Measurements from ENCODE around the gene CBFB.

DNA sequence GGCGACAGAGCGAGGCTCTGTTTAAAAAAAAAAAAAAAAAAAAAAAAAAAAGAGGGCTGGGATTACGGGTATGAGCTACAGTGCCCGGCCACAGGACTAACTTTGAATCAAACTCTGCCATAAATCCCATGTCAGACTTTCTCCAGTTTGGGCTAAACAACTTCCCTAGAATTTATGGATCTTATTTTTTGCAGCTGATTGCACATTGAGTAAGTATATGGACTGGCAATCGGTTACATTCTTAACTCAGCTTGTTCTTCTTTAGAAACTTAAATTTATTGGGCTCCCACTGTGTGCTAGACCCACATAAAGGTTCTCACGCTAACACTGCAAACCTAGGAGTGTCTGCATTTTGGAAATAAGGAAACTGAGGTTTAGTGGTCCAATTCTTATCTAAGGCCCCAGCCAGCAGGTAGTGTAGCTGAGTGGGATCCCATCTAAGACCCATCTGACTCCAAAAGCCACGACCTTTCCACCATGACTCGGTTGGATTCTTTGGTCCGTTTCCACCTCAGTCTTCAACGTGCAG lies 718 bp upstream of the CBFB start:
- no peak for TF ChIP-seq POLR2A (IDR thresholded peaks at IDR 0.05; ENCODE audit: low read depth, low read length)
- TF ChIP-seq RCOR1 (IDR thresholded peaks at IDR 0.05; ENCODE audit: insufficient replicate concordance, low read length) = no peak
- no peak for TF ChIP-seq CTCF (conservative IDR thresholded peaks at IDR 0.05; ENCODE audit: low read depth, low read length)

Data from IMR-90 (cell line).